ENCODE data around the gene ADGRB3.

The ADGRB3 gene

DNA sequence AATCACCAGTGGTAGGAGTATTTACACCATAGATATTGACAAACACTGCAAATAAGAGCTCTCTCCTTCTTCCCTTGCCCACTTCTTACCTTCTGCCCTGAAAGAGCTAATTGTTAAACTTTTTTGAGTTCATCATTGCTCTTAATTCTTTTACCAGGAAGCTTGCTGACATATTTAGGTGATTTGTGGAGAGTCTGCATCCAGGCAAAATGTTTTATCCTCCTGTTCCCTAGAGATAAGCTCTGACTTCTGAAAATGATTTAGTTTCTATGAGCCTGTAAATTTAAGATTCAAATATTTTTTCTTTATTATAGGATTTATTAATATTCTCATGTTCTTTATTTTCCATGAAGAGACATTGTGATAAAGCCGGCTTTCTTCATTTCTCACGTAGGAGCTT is 81.5 kb downstream of the ADGRB3 start:
- H3K4me3 ChIP-seq (ENCODE audit: low read depth, low read length) = no peak overlapping the region
- TF ChIP-seq, protein P1, sequence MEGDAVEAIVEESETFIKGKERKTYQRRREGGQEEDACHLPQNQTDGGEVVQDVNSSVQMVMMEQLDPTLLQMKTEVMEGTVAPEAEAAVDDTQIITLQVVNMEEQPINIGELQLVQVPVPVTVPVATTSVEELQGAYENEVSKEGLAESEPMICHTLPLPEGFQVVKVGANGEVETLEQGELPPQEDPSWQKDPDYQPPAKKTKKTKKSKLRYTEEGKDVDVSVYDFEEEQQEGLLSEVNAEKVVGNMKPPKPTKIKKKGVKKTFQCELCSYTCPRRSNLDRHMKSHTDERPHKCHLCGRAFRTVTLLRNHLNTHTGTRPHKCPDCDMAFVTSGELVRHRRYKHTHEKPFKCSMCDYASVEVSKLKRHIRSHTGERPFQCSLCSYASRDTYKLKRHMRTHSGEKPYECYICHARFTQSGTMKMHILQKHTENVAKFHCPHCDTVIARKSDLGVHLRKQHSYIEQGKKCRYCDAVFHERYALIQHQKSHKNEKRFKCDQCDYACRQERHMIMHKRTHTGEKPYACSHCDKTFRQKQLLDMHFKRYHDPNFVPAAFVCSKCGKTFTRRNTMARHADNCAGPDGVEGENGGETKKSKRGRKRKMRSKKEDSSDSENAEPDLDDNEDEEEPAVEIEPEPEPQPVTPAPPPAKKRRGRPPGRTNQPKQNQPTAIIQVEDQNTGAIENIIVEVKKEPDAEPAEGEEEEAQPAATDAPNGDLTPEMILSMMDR (IDR thresholded peaks at IDR 0.05; ENCODE audit: low read depth, low read length) = no peak

DNA sequence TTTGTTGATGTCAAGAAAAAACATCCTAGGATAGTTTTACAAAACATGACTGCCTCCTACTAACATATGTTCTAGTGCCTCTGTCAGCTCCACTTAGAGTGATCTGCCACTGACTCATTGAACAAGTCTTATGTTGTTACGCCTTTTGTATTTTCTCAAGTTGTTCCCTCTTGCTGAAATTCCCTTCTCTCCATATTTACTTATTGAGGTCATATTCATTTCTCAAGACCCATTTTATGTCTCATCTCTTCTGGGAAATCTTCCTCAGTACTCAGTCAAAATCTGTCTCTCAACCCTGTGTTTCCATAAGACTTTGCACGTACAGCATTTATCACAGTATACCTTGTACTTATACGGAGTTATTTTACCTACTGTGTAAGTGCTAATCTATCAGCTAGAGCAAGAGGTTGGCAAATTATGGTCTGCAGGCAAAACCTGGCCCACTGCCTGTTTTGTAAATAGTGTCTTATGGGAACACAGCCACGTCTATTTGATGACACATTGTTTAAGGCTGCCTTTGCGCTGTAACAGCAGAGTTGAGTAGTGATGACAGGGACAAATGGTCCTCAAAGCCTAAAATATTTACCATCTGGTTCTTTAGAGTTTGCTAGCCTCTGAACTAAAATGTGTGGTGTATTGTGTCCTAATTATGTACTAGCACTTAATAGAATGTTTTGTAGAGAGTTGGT is 83.4 kb downstream of the ADGRB3 start:
- H3K4me3 ChIP-seq (ENCODE audit: low read depth, low read length) = no peak overlapping the region

GRCh38 chr6:68719761-68720160 is 84.7 kb downstream of the ADGRB3 start:
- TF ChIP-seq, protein P1 (IDR thresholded peaks at IDR 0.05; ENCODE audit: low read depth, low read length) = no peak
- no peak overlapping the region for H3K4me3 ChIP-seq (ENCODE audit: low read depth, low read length)

More for the DNA sequence above, 83.4 kb downstream of the ADGRB3 start:
- TF ChIP-seq, protein P1 (IDR thresholded peaks at IDR 0.05; ENCODE audit: low read depth, low read length) = no peak

- H3K4me3 ChIP-seq (ENCODE audit: low read depth, low read length) = no peak overlapping the region
- TF ChIP-seq, protein P1 (IDR thresholded peaks at IDR 0.05; ENCODE audit: low read depth, low read length) = no peak
Measured at GRCh38 chr6:68722891-68723527, 87.9 kb downstream of the ADGRB3 start.

GRCh38 chr6:68724060-68724459 is 89.0 kb downstream of the ADGRB3 start:
- TF ChIP-seq, protein P1 (IDR thresholded peaks at IDR 0.05; ENCODE audit: low read depth, low read length) = no peak
- H3K4me3 ChIP-seq (ENCODE audit: low read depth, low read length) = no peak overlapping the region

- H3K4me3 ChIP-seq (ENCODE audit: low read depth, low read length) = no peak overlapping the region
- TF ChIP-seq, protein P1 (IDR thresholded peaks at IDR 0.05; ENCODE audit: low read depth, low read length) = no peak
Measured at GRCh38 chr6:68726337-68726736, 91.3 kb downstream of the ADGRB3 start.

- H3K4me3 ChIP-seq (ENCODE audit: low read depth, low read length) = no peak overlapping the region
- TF ChIP-seq, protein P1 (IDR thresholded peaks at IDR 0.05; ENCODE audit: low read depth, low read length) = no peak
Measured at GRCh38 chr6:68726992-68727391, 91.9 kb downstream of the ADGRB3 start.
